Limb (tissue), 2 donors: Measurements from ENCODE around the gene TENM4.
"Not testable (repeated sequence)": the region's sequence is repeated elsewhere in the genome, so short reads cannot be mapped to it uniquely, and the experiment has no call there.

Source experiments
- DNase-seq, 2 donors: peaks; one replicate each; pipeline ENCODE4 v3.0.0-alpha.2; 2016; ENCODE audit errors: extremely low spot score in 2 of 2

Gene TENM4

GRCh38 chr11:78860720-78861422, 580.0 kb downstream of the TENM4 start:
- peak in 1 of 2 donors; percentile 54 for DNase-seq

GRCh38 chr11:78857688-78858087, 583.1 kb downstream of the TENM4 start:
- DNase-seq, result no peak

- no peak for DNase-seq
Observed at GRCh38 chr11:78856211-78856610, 584.6 kb downstream of the TENM4 start.

GRCh38 chr11:78855116-78855515, 585.7 kb downstream of the TENM4 start:
- DNase-seq, result no peak

- no peak for DNase-seq
Observed at GRCh38 chr11:78853521-78853920, 587.3 kb downstream of the TENM4 start.

- DNase-seq, result peak in 1 of 2 donors; percentile 60
Observed at GRCh38 chr11:78851878-78852586, 588.8 kb downstream of the TENM4 start.

GRCh38 chr11:78850078-78850477, 590.8 kb downstream of the TENM4 start:
- DNase-seq, result no peak

GRCh38 chr11:78846269-78846668, 594.6 kb downstream of the TENM4 start:
- no peak for DNase-seq

- DNase-seq, result no peak
Observed at GRCh38 chr11:78845496-78845895, 595.3 kb downstream of the TENM4 start.

- peak in 1 of 2 donors; percentile 57 for DNase-seq
Observed at GRCh38 chr11:78841456-78842060, 599.3 kb downstream of the TENM4 start.

- no peak for DNase-seq
Observed at GRCh38 chr11:78840623-78841022, 600.2 kb downstream of the TENM4 start.

- DNase-seq, result peak in 1 of 2 donors; percentile 52
Observed at GRCh38 chr11:78840200-78840599, 600.6 kb downstream of the TENM4 start.

- no peak for DNase-seq
Observed at GRCh38 chr11:78838417-78838816, 602.4 kb downstream of the TENM4 start.

GRCh38 chr11:78835646-78836045, 605.2 kb downstream of the TENM4 start:
- DNase-seq, result no peak

- DNase-seq, result no peak
Observed at GRCh38 chr11:78834886-78835285, 605.9 kb downstream of the TENM4 start.

GRCh38 chr11:78833237-78833636, 607.6 kb downstream of the TENM4 start:
- DNase-seq, result no peak

GRCh38 chr11:78832226-78832947, 608.4 kb downstream of the TENM4 start:
- no peak for DNase-seq

- DNase-seq, result no peak
Observed at GRCh38 chr11:78831571-78831970, 609.3 kb downstream of the TENM4 start.

- DNase-seq, result no peak
Observed at GRCh38 chr11:78830277-78830819, 610.5 kb downstream of the TENM4 start.

GRCh38 chr11:78829146-78829545, 611.7 kb downstream of the TENM4 start:
- no peak for DNase-seq

GRCh38 chr11:78828676-78829075, 612.2 kb downstream of the TENM4 start:
- no peak for DNase-seq

- not testable (repeated sequence) for DNase-seq
Observed at GRCh38 chr11:78827291-78827690, 613.5 kb downstream of the TENM4 start.
